ENCODE results near the gene IGF2.

IGF2 gene

GRCh38 chr11:2102132-2102882 is 36.9 kb downstream of the IGF2 start:
- no peak for DNase-seq

GRCh38 chr11:2101171-2101675 is 38.0 kb downstream of the IGF2 start:
- DNase-seq: no peak

- no peak for DNase-seq
These were observed 38.6 kb downstream of the IGF2 start for GRCh38 chr11:2100361-2101170.

GRCh38 chr11:2099516-2100349 is 39.5 kb downstream of the IGF2 start:
- DNase-seq: peak; percentile 74

- DNase-seq: no peak
These were observed 40.3 kb downstream of the IGF2 start for GRCh38 chr11:2098691-2099515.

GRCh38 chr11:2097998-2098690 is 41.0 kb downstream of the IGF2 start:
- DNase-seq: no peak

GRCh38 chr11:2097356-2097997 is 41.7 kb downstream of the IGF2 start:
- no peak for DNase-seq

GRCh38 chr11:2096919-2097301 is 42.3 kb downstream of the IGF2 start:
- no peak for DNase-seq

- no peak for DNase-seq
These were observed 42.9 kb downstream of the IGF2 start for GRCh38 chr11:2096011-2096918.

- no peak for DNase-seq
These were observed 43.6 kb downstream of the IGF2 start for GRCh38 chr11:2095542-2095941.

GRCh38 chr11:2095198-2095520 is 44.0 kb downstream of the IGF2 start:
- DNase-seq: no peak

- no peak for DNase-seq
These were observed 44.6 kb downstream of the IGF2 start for GRCh38 chr11:2094354-2095197.

- no peak for DNase-seq
These were observed 45.4 kb downstream of the IGF2 start for GRCh38 chr11:2093575-2094353.

GRCh38 chr11:2092956-2093412 is 46.2 kb downstream of the IGF2 start:
- peak; percentile 66 for DNase-seq

- DNase-seq: no peak
These were observed 46.7 kb downstream of the IGF2 start for GRCh38 chr11:2092464-2092910.

- DNase-seq: no peak
These were observed 47.3 kb downstream of the IGF2 start for GRCh38 chr11:2091786-2092463.

GRCh38 chr11:2091112-2091746 is 48.0 kb downstream of the IGF2 start:
- no peak for DNase-seq

Data from DMS79 treated with DMSO at 0.1 percent for 48 hours (cell line).